ENCODE results near the gene LIPC.

Gene LIPC

DNA sequence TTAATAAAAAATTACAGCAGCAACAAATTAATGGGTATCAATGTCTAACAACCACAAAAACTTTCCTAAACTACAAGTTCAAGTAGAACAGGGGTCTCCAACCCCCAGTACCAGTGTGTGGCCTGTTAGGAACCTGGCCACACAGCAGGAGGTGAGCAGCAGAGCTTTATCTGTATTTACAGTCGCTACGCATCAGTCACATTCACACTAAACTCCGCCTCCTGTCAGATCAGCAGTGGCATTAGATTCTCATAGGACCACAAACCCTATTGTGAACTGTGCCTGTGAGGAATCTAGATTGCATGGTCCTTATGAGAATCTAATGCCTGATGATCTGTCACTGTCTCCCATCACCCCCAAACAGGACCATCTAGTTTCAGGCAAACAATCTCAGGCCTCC is 18.5 kb upstream of the LIPC start:
- TF ChIP-seq, protein P1, sequence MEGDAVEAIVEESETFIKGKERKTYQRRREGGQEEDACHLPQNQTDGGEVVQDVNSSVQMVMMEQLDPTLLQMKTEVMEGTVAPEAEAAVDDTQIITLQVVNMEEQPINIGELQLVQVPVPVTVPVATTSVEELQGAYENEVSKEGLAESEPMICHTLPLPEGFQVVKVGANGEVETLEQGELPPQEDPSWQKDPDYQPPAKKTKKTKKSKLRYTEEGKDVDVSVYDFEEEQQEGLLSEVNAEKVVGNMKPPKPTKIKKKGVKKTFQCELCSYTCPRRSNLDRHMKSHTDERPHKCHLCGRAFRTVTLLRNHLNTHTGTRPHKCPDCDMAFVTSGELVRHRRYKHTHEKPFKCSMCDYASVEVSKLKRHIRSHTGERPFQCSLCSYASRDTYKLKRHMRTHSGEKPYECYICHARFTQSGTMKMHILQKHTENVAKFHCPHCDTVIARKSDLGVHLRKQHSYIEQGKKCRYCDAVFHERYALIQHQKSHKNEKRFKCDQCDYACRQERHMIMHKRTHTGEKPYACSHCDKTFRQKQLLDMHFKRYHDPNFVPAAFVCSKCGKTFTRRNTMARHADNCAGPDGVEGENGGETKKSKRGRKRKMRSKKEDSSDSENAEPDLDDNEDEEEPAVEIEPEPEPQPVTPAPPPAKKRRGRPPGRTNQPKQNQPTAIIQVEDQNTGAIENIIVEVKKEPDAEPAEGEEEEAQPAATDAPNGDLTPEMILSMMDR (IDR thresholded peaks at IDR 0.05; ENCODE audit: low read depth, low read length): no peak
- no peak overlapping the region for H3K4me3 ChIP-seq (ENCODE audit: low read depth, low read length)

DNA sequence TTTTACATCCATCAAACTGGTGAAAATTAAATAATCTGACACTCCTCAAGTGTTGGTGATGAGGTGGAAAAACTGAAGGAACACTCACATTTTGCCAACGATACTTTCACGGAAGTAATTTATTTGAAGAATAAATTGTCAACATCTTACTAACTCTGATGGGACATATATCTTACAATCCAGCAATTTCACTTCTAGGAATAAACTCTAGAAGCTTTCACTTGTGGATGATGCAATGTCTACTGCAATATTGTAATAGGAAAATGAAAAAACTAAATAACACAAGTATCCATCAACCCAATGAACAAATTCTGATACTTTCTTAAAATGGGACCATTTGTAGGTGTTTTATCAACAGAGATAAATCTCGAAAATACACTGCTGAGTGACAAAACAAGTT is 16.2 kb upstream of the LIPC start:
- TF ChIP-seq, protein P1 (IDR thresholded peaks at IDR 0.05; ENCODE audit: low read depth, low read length): no peak
- H3K4me3 ChIP-seq (ENCODE audit: low read depth, low read length): no peak overlapping the region

DNA sequence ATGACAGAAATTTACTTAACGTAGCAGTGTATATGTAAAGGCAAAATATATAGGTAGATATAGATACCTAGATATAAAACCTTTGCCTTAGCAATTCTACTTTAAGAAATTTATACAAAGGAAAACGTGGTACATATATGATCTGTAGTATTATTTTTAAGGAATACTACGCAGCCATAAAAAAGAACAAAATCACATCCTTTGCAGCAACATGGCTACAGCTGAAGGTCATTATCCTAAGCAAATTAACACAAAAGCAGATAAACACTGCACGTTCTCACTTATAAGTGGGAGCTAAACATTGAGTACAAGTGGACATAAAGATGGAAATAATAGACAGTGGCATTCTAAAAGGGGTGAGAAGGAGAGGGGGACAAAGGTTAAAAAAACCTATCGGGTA is 14.8 kb upstream of the LIPC start:
- TF ChIP-seq, protein P1 (IDR thresholded peaks at IDR 0.05; ENCODE audit: low read depth, low read length): no peak
- no peak overlapping the region for H3K4me3 ChIP-seq (ENCODE audit: low read depth, low read length)

DNA sequence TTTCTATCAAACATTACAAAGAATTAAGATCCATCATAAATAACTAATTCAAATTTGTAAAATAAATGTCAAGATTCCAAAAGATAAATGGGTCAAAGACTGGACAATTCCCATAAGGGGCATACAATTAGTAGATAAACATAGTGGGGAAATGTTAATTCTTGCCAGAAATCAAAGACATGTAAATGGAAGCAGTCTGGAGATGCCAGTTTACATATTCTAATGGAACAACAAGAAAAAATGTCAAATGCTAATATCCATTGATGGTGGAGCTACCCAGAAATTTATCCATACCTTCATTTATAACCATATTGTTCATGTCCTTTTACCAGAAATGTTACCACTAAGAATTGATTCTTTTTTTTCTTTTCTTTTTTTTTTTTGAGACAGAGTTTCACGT is 13.7 kb upstream of the LIPC start:
- TF ChIP-seq, protein P1 (IDR thresholded peaks at IDR 0.05; ENCODE audit: low read depth, low read length): no peak
- H3K4me3 ChIP-seq (ENCODE audit: low read depth, low read length): no peak overlapping the region

DNA sequence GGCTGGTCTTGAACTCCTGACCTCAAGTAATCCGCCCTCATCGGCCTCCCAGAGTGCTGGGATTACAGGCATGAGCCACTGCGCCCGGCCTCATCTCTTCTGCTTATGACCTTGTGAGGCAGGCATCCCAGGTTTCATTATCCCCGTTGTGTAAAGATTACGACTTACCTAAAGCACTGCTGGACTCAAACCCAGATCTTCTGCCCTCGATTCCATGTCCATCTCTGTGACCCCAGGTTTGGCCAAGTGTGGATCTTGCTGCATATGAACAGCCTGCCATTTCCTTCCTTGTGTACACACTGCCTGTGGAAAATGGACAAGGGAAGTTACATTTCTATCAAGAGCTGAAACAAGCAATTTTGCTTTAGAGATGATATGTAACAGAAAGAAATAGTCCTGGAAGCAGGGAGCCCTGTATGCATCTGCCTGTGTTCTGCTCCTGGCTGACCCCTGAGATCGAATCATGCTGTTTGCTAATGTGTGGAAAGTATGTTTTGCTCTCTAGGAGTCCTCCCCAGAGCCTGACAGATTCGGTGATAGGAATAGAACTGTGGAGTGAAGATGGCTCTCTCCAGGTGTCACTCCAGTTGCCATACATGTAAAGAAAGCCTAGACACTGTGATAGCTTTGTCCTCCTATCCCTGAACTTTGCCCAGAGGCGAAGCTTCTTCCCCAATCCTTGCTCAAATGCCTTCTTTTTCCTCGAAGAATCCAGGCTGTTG is 11.8 kb upstream of the LIPC start:
- TF ChIP-seq, protein P1 (IDR thresholded peaks at IDR 0.05; ENCODE audit: low read depth, low read length): no peak
- H3K4me3 ChIP-seq (ENCODE audit: low read depth, low read length): no peak overlapping the region

DNA sequence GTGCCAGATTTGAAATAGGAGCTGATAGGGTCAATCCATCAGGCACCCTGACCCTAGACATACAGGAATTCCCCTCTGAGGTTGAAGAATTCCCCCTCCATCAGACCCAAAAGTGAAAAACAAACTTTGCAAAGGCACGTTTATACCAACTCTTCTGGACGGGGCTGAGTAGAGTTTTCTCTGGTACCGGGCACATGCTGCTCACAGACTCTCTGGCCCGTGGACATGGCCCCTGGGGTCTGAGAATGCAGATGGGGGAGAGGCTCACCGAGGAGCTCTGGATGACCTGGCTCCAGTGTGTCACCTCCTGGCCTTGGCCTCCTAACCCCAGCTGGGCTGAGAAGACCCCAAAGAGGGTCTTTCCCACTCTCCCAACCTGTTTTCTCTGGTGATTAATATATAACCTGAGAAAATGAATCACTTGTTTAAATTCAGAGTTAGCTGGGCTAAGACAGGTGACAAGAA is 11.2 kb upstream of the LIPC start:
- TF ChIP-seq, protein P1 (IDR thresholded peaks at IDR 0.05; ENCODE audit: low read depth, low read length): no peak
- no peak overlapping the region for H3K4me3 ChIP-seq (ENCODE audit: low read depth, low read length)

DNA sequence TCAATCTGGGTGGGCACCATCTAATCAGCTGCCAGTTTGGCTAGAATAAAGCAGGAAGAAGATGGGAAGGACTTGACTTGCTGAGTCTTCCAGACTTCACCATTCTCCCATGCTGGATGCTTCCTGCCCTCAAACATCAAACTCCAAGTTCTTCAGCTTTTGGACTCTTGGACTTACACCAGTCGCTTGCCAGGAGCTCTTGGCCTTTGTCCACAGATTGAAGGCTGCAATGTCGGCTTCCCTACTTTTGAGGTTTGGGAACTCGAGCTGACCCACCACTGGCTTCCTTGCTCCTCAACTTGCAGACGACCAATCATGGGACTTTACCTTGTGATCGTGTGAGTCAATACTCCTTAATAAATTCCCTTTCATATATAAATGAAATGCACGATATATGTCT is 8.6 kb upstream of the LIPC start:
- H3K4me3 ChIP-seq (ENCODE audit: low read depth, low read length): no peak overlapping the region
- TF ChIP-seq, protein P1 (IDR thresholded peaks at IDR 0.05; ENCODE audit: low read depth, low read length): no peak
